ENCODE results near the gene TTC22.

Gene TTC22

DNA sequence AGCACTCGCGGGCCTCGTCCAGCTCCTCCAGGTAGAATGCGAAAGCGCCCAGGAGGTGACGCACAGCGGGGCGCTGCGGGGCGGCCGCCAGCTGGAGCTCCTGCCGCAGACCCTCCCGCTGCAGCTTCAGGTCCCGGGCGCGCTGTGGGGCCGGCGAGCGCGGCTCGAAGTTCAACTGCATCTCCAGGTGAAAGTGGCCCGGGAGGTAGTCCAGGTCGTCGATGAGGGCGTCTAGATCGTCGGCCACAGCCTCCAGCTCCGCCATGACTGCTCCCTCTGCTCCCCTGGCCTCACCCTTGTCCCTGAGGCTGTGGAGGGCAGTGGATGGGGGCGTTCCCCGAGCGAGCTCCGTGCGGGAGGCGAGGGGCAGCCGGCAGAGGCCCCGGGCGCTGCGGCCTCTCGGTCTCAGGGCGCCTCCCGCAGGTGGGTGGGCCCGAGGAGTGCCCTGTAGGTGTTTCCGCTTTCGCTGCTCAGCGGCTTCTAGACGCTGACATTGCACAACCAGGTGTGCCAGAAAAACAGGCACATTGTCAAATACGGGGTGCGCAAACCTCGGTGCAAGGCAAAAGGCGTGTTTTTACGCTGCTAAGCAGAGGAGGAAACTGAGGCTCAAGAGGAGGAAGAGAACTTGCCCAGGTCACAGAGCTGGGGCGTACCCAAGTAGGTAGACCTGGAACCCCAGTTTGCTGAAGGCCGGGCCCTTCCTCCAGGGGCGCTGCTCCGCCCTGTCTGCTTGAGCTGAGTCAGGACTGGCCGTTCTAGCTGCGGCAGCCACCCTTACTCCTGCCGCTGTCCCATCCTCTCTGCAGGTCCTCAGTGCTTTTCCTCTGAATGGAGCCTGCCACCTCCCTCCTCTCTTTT, at the start of gene TTC22:
Gene TTC22 (minus strand): TSS at position 425 of the 861 bp plus-strand sequence. CDS start 160 bp downstream, at position 265.
- DNase-seq = peak; percentile 84

- DNase-seq = no peak
Observed at GRCh38 chr1:54850737-54851136, 49.6 kb upstream of the TTC22 start.

- no peak for DNase-seq
Observed at GRCh38 chr1:54850069-54850730, 49.1 kb upstream of the TTC22 start.

DNA sequence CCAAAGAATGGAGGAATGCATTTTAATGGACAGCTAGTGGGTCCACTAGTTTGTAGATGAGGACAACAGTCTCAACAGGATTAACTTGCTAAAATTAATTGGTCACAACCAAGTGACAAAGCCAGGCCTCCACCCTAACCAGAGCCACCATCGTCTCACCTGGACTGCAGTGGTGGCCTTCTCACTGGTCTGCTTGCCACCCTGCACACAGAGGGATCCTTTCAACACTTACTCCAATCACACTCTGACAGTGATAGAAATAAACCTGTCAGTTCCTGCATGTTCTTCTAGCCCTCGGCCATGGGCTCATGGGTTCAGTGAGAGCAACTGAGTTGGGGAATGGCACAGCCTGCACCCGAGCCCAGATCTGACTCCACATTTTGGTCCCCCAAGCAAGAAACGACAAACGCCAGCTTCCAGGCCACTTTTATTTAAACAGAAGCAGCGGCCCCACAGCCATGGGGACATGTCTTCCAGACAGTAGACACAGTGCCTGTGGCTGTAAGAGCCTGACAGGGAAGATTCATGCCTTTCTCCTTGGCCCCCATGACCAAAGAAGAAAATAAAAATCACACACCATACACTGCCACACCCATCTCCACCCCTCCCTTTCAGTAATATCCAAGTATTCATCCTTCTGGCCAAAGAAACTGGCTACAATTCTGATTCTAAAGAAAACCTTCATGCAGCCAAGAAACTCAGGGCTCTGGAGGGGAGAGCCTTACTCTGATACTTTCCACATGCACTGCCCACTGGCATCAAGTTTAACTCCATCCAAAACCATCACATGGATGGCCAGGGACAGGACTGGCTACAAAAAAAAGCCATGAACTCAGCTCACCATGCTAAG, 48.3 kb upstream of the TTC22 start:
- no peak for DNase-seq

DNA sequence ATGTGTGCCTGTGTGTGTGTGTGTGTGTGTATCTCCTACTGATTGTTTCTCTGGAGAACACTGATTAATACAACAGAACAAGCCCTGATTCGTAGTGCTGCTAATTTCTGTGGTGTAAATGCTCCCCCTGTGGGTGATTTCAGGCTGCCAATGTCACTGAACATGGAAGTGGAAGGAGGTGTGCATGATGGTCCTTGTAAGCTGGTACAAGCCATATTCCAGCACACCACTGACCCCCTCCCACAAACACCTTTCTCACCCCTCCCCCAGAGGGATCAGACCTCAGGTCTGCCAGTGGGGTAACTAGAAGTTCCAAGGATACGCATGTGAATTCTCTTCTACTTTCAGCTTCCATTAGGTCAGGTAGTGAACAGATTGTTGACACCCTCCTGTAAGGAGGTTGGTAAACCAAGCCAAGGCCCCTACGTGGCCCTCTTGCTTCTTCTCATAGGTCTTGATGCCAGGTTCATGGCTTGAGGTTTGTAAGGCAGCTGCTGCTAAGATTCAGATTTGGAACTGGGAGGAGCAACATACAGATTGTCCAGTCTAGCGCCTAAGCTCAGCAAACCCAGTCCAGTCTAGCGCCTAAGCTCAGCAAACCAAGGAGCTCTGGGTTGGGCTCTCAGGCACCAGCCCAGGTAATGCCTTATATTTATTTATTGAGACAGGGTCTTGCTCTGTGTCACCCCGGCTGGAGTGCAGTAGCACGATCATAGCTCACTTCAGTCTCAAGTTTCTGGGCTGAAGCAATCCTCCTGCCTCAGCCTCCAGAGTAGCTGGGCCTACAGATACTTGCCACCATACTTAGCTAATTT, 47.2 kb upstream of the TTC22 start:
- DNase-seq = no peak

DNA sequence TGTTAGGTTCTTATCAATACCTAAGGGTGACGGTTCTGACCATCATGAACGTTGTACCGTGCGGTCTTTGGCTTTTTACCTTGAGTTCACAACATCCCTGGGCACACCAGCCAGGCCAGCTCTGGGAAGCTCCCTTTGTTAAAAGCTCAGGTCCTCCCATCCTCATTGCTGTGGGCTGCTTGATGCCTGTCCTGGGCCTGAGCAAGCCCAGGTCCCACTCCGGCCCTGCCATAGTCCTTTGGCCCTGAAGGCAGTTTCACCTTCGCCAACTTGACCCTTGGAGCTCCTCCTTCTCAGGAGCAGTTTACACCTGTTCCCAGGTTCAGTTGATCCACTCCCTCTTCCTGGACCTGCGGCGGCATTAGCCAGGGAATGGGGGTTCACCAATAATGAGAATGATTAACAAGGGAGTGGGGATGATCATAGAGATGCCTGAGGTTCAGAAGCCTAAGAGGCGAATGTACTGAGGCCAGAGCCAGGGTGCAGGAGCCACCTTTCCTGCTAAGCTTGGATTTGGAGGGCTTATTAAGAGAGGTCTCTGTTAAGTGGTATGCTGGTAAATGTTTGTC, 45.7 kb upstream of the TTC22 start:
- DNase-seq = no peak

- no peak for DNase-seq
Observed at GRCh38 chr1:54846301-54846700, 45.2 kb upstream of the TTC22 start.

DNA sequence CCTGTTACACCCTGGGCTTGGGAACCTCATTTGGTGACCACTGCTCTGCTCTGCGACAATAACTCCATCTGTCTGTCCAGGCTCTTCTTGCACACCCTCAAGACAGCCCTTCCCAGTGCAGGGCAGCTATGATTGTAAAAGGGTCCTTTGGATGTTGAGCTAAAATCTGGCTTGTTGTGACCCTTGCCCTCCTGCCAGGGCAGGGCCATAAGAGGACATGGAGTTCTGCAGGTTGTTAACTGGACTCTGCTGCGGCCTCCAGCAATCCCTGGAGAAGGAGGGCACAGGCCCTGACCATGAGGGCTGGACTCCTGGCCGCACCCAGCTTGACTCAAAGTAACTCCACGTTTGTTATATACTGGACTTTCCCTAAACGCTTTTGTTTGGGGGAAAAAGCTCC, 44.6 kb upstream of the TTC22 start:
- DNase-seq = no peak

- DNase-seq = no peak
Observed at GRCh38 chr1:54844564-54844963, 43.4 kb upstream of the TTC22 start.

DNA sequence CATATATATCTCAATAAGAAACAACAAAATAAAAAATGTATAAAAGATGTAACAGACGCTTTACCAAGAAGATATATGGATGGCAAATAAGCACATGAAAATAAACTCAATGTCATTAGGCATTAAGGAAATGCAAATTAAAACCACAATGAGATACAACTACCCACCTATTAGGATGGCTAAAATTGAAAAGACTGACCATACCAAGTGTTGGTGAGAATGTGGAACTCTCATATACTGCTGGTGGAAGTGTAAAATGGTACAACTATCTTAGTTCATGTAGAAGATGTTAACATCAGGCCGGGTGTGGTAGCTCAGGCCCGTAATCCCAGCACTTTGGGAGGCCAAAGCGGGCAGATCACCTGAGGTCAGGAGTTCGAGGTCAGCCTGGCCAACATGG, 42.3 kb upstream of the TTC22 start:
- no peak for DNase-seq

DNA sequence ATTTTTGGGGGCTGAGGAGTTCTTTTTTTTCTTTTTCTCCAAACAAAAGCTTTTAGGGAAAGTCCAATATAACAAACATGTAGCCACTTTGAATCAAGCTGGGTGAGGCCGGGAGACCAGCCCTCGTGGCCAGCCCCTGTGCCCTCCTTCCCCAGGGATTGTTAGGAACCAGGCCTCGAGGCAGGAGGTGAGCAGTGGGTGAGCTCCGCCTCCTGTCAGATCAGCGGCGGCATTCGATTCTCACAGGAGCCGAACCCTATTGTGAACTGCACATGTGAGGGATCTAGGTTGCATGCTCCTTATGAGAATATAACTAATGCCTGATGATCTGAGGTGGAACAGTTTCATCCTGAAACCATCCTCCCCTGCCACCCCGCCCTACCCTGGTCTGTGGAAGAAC, 41.8 kb upstream of the TTC22 start:
- DNase-seq = no peak

GRCh38 chr1:54842206-54842915, 41.2 kb upstream of the TTC22 start:
- no peak for DNase-seq

GRCh38 chr1:54839824-54840223, 38.7 kb upstream of the TTC22 start:
- no peak for DNase-seq

- DNase-seq = no peak
Observed at GRCh38 chr1:54838565-54839180, 37.5 kb upstream of the TTC22 start.

DNA sequence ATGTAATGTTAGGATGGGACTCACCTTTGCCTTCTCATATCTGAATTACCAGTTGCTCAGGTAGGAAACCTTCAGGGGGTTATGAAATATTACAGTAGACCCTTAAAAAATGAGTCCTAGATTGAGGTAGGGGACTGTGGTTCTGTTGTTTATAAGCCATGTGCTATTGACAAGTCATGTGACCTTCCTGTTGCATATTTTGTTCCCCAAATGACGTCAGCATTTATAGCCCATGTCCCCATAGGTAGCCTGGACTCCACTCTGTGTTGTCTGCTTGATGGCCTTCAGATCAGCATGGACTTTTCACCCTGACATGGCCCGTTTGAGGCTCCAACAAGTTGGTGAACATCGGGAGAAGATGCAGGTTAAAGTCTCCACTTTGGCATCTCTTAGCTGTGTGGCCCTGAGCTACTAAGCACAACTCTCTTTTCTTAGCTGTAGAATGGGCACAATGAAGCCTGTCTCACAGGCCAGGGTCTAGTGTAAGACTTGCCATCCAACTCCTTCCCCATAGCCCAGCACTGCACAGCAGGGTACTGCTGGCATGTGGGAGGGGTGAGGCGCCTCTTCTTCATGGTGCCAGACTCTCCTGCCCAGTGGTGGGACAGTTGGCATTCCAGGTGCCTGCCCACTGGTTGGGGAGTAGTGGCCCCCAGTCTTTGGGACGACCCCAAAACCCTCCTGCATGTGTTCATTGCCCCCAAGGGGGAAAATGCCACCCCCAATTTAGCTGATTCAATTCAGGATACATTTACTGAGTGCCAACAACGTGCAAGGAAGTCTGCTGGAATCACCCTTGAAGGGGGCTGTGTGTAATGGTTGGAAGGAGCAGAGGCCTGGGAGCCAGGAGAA, 36.1 kb upstream of the TTC22 start:
- DNase-seq = no peak

- no peak for DNase-seq
Observed at GRCh38 chr1:54836594-54836993, 35.5 kb upstream of the TTC22 start.

DNA sequence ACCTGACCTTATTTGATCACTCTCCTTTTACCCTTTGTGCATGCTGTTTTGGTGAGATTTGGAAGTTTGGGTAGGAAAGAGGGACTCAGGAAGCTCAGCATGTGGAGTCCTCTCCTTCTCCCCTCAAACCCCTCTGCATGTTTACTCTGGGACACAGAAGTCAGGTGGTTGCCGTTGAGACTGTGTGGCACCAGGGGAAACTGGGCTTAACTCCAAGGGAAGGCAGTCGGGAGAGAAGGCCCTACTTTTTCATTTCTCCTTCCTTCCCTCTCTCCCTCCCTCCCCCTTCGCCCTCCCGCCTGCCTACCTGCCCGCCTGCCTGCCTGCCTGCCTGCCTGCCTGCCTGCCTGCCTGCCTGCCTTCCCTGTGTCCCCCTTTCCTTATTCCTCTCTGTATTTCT, 34.8 kb upstream of the TTC22 start:
- no peak for DNase-seq

DNA sequence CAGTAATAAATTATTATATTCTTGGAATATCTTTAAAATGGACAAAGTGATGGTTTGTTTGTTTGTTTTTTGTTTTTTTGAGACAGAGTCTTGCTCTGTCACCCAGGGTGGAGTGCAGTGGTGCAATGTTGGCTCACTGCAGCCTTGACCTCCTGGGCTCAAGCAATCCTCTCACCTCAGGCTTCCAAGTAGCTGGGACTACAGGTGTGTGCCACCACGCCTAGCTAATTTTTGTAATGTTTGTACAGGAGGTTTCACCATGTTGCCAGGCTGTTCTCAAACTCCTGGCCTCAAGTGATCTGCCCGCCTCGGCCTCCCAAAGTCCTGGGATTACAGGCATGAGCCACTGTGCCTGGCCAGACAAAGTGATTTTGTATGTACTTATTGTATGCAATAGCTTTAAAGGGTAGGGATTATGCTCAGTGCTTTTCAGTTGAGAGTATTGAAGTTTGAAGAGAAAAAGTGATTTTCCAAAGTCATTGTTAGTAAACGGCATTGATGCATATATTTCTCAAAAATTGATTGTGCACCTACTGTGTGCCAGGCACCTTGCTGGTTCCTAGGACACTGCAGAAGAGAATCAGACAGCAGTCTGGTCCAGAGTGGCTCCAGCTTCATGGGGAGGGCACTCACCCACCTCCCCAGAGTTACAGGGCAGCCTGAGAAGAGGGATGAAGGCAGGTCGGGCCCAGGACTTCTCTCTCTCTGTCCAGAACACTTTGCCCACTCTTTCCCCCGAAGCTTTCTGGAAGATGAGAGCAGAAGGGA, 34.2 kb upstream of the TTC22 start:
- no peak for DNase-seq

DNA sequence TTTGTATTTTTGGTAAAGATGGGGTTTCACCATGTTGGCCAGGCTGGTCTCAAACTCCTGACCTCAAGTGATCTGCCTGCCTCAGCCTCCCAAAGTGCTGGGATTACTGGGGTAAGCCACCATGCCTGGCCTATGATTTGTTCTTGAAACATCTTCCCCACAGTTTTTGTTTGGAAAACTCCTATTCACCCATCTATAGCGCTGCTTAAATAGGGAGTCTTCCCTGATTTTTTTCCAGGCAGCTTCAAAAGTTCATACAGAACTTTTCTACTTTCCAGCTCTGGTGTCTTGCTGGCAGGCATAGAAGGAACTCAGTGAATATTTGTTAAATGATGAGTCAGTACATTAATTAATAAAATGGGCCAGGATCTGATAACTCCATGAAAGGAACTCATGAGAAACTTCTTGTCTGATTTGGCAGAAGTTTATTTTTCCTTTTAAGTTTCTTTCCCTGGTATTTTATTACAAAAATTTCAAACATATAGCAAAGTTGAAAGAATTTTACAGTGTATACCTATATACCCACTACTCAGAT, 33.0 kb upstream of the TTC22 start:
- no peak for DNase-seq

Measured in NCI-H510A treated with DMSO at 0.1 percent for 48 hours (cell line).